Measurements from ENCODE around the gene FDCSP.

GRCh38 chr4:70225824-70226223 lies at the start of gene FDCSP:
- TF ChIP-seq EP300 (IDR thresholded peaks at IDR 0.05; ENCODE audit: borderline replicate concordance) = no peak
- TF ChIP-seq USF1 (IDR thresholded peaks at IDR 0.05) = no peak
- TF ChIP-seq RAD21 (IDR thresholded peaks at IDR 0.05; ENCODE audit: low read depth) = no peak
